Esophagus muscularis mucosa (tissue), 3 donors: ENCODE results near the gene PHACTR3.

Source experiments
- CTCF ChIP-seq, 3 experiments: fragments of 200-600 bp in 2 of 3; fragments of 450-650 bp in 1 of 3; sonication (generic) in 2 of 3; IDR thresholded peaks; one replicate each; pipeline ENCODE4 v1.5.1; 2017 to 2019; ENCODE audit warnings: antibody characterized with exemption in 3 of 3, mild to moderate bottlenecking in 2 of 3, moderate library complexity in 1 of 3
- POLR2A ChIP-seq: fragments of 450-650 bp; IDR thresholded peaks from one replicate; pipeline ENCODE4 v1.6.1; 2017; ENCODE audit warnings: antibody characterized with exemption, moderate library complexity, mild to moderate bottlenecking, low read depth

- TF ChIP-seq CTCF (IDR thresholded peaks at IDR 0.05) (no peak), POLR2A (no peak)
Observed at GRCh38 chr20:59652381-59652780, 48.0 kb downstream of the PHACTR3 start.
